IPS DF 6.9 (cell line): Measurements from ENCODE around the gene WDPCP.

Source experiments
- DNase-seq: peaks from one replicate; pipeline ENCODE4 v3.0.0-alpha.2; 2013; ENCODE audit warnings: low read depth, low spot score
- H3K27ac ChIP-seq: one replicate; pipeline ENCODE4 v1.5.1; 2013; ENCODE audit warnings: low read length, control low read depth
- H3K27me3 ChIP-seq: 2 replicates; pipeline ENCODE4 v1.6.1; 2013; ENCODE audit warnings: mild to moderate bottlenecking, low read length; ENCODE audit not compliant: control insufficient read depth, insufficient read depth
- H3K36me3 ChIP-seq: 2 replicates; pipeline ENCODE4 v1.6.1; 2013; ENCODE audit warnings: low read length; ENCODE audit not compliant: control insufficient read depth, insufficient read depth
- H3K4me1 ChIP-seq: 2 replicates; pipeline ENCODE4 v1.6.1; 2013; ENCODE audit warnings: low read length; ENCODE audit not compliant: control insufficient read depth, insufficient read depth
- H3K4me3 ChIP-seq: 2 replicates; pipeline ENCODE4 v1.5.1; 2013; ENCODE audit warnings: mild to moderate bottlenecking, low read length
- H3K9me3 ChIP-seq: 2 replicates; pipeline ENCODE4 v1.6.1; 2013; ENCODE audit warnings: low read length, inconsistent platforms; ENCODE audit not compliant: control insufficient read depth, insufficient read depth
- WGBS: extraction: QIAGEN DNeasy Blood & Tissue Kit; methylation state at CpG from one replicate; pipeline ENCODE4 v1.1.7; 2013; ENCODE audit warnings: mixed read lengths, missing lambda C conversion rate; ENCODE audit not compliant: insufficient read length, insufficient coverage; 5-methylcytosine and 5-hydroxymethylcytosine counted together

The WDPCP gene

DNA sequence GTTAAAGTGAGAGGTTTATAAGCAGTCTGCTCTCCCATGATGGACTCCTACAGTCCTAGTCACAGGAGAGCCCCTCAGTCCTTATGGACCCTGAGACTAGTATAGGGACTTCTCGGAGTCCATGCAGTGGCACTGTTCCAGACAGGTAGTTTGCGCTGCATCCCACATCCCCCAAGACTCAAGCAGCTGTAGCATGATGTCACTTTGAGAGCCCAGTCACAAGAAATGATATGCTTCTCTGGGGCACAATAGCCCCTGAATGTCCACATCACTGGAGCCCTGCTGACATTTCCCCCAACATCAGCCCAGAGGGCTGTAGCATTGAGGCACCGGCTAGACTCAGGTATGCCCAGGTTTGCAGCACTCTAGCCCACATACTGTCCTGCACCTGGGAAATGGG is 317.6 kb downstream of the WDPCP start:
- H3K27ac ChIP-seq = no peak overlapping the region
- no peak overlapping the region for H3K4me3 ChIP-seq
- no peaks in the 10 kb centered on the region for H3K27me3 ChIP-seq
- no peaks in the 10 kb centered on the region for H3K9me3 ChIP-seq
- H3K36me3 ChIP-seq = no peaks in the 10 kb centered on the region
- no CpG with 5 or more reads among the region's 3 CpGs for WGBS
- H3K4me1 ChIP-seq = no peaks in the 10 kb centered on the region
- DNase-seq = no peak

- no peak for DNase-seq
- Histone ChIP-seq H3K4me1 (no peaks in the 10 kb centered on the region), H3K27ac (no peak overlapping the region), H3K4me3 (no peak overlapping the region), H3K9me3 (no peaks in the 10 kb centered on the region), H3K36me3 (no peaks in the 10 kb centered on the region), H3K27me3 (no peaks in the 10 kb centered on the region)
Measured at GRCh38 chr2:63268946-63269345, 319.3 kb downstream of the WDPCP start.

- Histone ChIP-seq H3K27ac (no peak overlapping the region), H3K4me1 (no peaks in the 10 kb centered on the region), H3K4me3 (no peak overlapping the region), H3K27me3 (no peaks in the 10 kb centered on the region), H3K36me3 (no peaks in the 10 kb centered on the region), H3K9me3 (no peaks in the 10 kb centered on the region)
- WGBS = no CpG with 5 or more reads among the region's 2 CpGs
- DNase-seq = no peak
Measured at GRCh38 chr2:63261137-63261621, 327.1 kb downstream of the WDPCP start.

- H3K36me3 ChIP-seq = no peaks in the 10 kb centered on the region
- no peak overlapping the region for H3K4me3 ChIP-seq
- no CpG with 5 or more reads among the region's 2 CpGs for WGBS
- no peaks in the 10 kb centered on the region for H3K27me3 ChIP-seq
- H3K27ac ChIP-seq = no peak overlapping the region
- no peaks in the 10 kb centered on the region for H3K4me1 ChIP-seq
- H3K9me3 ChIP-seq = no peaks in the 10 kb centered on the region
- no peak for DNase-seq
Measured at GRCh38 chr2:63257473-63257872, 330.8 kb downstream of the WDPCP start.

DNA sequence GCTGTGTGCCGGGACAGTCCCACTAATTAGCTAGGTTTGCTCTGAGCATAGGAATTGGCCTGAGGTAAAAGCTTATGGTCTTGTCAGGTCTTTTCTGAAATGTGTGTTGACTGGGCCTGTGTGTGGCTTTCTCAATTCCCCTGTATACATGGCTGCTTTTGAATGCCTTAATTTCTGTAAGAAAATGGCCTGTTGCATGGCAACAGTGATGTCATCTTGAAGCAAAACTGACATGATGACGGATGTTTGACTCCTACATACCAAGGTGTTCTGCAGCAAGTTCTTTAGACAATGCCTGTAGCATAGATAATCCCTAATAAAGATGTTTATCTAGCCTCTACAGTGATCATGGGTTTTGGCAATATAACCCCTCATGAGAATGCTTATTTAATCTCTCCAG is 339.1 kb downstream of the WDPCP start:
- no peaks in the 10 kb centered on the region for H3K4me1 ChIP-seq
- no peak overlapping the region for H3K27ac ChIP-seq
- H3K27me3 ChIP-seq = no peaks in the 10 kb centered on the region
- DNase-seq = no peak
- H3K9me3 ChIP-seq = no peaks in the 10 kb centered on the region
- no peak overlapping the region for H3K4me3 ChIP-seq
- WGBS = no CpG with 5 or more reads among the region's 2 CpGs
- no peaks in the 10 kb centered on the region for H3K36me3 ChIP-seq

DNA sequence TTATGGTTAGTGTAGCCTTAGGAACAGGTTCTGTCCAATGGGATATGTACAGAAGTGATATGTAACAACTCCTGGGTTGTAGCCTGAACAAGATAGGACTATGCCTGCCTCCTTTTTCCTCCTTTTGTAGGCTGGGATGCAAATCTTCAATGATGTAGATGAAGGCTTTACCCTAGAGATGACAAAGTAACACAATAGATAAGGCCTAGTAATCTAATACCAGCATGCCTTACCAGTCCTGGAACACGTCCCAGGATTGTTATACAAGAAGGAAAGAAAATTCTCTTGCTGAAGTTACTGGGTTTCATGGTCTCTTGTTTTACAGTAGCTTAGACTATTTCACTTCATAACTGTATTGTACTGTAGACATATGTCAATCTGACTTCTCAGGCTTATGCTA is 345.5 kb downstream of the WDPCP start:
- Histone ChIP-seq H3K27me3 (no peaks in the 10 kb centered on the region), H3K4me1 (no peaks in the 10 kb centered on the region), H3K36me3 (no peaks in the 10 kb centered on the region), H3K9me3 (no peaks in the 10 kb centered on the region), H3K27ac (no peak overlapping the region), H3K4me3 (no peak overlapping the region)
- WGBS = no CpG with 5 or more reads among the region's 1 CpG
- DNase-seq = no peak

GRCh38 chr2:63225964-63226686 is 362.2 kb downstream of the WDPCP start:
- no peaks in the 10 kb centered on the region for H3K4me1 ChIP-seq
- H3K4me3 ChIP-seq = no peak overlapping the region
- no peaks in the 10 kb centered on the region for H3K36me3 ChIP-seq
- no peak for DNase-seq
- H3K27me3 ChIP-seq = no peaks in the 10 kb centered on the region
- no CpG with 5 or more reads among the region's 1 CpG for WGBS
- no peak overlapping the region for H3K27ac ChIP-seq
- no peaks in the 10 kb centered on the region for H3K9me3 ChIP-seq

GRCh38 chr2:63218800-63219526 is 369.3 kb downstream of the WDPCP start:
- no CpG with 5 or more reads among the region's 4 CpGs for WGBS
- Histone ChIP-seq H3K36me3 (no peaks in the 10 kb centered on the region), H3K27me3 (no peaks in the 10 kb centered on the region), H3K27ac (no peak overlapping the region), H3K4me1 (no peaks in the 10 kb centered on the region), H3K4me3 (no peak overlapping the region), H3K9me3 (no peaks in the 10 kb centered on the region)
- no peak for DNase-seq

GRCh38 chr2:63195310-63195709 is 393.0 kb downstream of the WDPCP start:
- no peak overlapping the region for H3K4me3 ChIP-seq
- H3K9me3 ChIP-seq = no peaks in the 10 kb centered on the region
- H3K27me3 ChIP-seq = no peaks in the 10 kb centered on the region
- no peak for DNase-seq
- no peaks in the 10 kb centered on the region for H3K4me1 ChIP-seq
- WGBS = no CpG with 5 or more reads among the region's 3 CpGs
- no peaks in the 10 kb centered on the region for H3K36me3 ChIP-seq
- no peak overlapping the region for H3K27ac ChIP-seq

- Histone ChIP-seq H3K4me1 (no peaks in the 10 kb centered on the region), H3K4me3 (no peak overlapping the region), H3K9me3 (no peaks in the 10 kb centered on the region), H3K36me3 (no peaks in the 10 kb centered on the region), H3K27me3 (no peaks in the 10 kb centered on the region), H3K27ac (no peak overlapping the region)
- no peak for DNase-seq
Measured at GRCh38 chr2:63194175-63194574, 394.1 kb downstream of the WDPCP start.
